ENCODE results near the gene GOLGA6L4.
"Not testable (repeated sequence)": the region's sequence is repeated elsewhere in the genome, so short reads cannot be mapped to it uniquely, and the experiment has no call there.

The GOLGA6L4 gene, protein sequence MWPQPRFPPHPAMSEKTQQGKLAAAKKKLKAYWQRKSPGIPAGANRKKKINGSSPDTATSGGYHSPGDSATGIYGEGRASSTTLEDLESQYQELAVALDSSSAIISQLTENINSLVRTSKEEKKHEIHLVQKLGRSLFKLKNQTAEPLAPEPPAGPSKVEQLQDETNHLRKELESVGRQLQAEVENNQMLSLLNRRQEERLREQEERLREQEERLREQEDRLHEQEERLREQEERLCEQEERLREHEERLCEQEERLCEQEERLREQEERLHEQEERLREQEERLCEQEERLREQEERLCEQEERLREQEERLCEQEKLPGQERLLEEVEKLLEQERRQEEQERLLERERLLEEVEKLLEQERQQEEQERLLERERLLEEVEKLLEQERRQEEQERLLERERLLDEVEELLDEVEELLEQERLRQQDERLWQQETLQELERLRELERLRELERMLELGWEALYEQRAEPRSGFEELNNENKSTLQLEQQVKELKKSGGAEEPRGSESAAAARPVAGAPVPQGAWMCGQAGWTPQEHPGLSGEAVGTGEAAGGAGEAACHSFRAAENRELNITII

DNA sequence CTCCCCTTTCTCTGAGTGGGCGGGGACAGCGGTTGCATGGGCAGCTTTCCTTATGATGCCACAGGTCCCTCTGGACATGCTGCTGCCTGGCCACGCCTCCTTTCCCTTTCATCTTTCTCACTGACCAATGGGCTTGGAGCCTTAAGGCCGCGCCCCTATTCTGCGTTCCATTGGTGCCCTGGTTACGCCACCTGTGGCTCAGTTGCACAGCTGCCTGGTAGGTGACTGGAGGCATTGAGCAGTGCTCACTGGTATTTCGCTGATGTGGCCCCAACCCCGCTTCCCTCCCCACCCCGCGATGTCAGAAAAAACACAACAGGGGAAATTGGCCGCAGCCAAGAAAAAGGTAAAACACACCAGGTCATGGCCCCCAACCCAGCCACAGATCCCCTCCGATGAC lies at the start of gene GOLGA6L4:
TSS of gene GOLGA6L4 (plus strand) at position 201 of the 400 bp plus-strand sequence. CDS start at position 263, 62 bp downstream.
- not testable (repeated sequence) for DNase-seq

DNA sequence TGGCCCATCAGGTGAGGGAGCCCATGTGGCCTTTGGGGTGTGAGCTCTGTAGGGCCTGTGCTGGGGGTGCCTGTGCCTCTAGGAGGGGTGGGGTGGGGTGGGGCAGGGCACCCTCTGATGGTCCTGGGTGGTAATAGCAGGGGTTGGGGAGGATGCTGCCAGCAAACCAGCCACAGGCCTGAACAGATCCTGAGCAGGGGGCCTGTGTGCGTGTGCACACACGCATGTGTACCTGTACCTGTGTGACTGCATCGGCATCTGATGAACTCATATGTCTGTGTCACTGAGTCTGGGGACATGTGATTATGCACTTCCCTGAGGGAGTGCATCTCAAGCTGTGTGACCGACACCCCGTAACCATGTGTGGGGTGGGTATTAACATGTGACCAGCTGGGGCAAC lies 42.6 kb upstream of the GOLGA6L4 start:
- not testable (repeated sequence) for DNase-seq

DNA sequence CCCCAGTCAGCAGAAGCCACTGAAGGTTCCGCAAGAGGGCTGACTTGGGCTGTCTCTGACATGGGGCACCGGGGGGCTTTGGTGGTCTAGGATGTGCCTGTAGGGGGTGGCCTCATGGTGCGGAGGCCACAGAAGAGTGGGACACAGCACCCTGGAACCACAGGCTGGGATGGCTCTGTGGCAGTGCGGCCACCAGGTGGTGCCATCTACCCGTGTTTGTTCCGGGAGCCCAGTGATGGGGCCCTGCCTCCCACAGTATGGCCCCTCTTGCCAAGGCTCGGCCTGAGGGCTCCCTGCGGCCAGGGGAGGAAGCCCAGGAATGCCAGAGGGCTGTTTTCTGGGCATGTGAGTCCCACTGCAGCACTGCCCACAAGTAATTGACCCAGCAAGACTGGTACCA lies 40.0 kb upstream of the GOLGA6L4 start:
- not testable (repeated sequence) for DNase-seq

DNA sequence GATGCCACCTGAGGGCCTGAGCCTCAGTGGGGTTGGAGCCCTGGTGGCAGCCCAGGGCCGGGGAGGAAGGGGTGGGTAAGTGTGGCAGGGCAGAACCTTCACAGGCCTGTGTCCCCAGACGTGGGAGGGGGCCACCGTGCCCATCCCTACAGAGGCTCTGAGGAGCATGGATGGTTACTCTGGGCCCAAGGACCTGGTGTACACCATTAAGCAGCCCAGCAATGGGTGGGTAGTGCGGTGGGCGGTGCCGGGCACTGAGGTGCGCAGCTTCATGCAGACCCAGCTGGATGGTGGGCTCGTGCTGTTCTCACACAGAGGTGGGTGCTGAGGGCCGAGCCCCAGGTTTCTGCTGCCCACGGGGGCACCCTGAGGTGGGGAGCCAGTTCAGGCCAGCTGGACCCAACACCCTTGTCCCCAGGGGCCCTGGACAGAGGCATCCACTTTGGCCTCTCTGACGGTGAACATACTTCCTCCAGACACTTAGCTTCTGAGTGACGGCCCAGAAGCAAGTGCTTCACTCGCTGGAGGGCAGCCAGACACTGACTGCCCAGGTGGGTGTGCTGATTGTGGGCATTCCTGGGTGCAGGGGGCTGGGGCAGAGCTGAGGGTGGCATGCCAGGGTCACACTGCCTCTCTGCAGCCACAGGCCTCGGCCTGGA lies 38.9 kb upstream of the GOLGA6L4 start:
- not testable (repeated sequence) for DNase-seq

DNA sequence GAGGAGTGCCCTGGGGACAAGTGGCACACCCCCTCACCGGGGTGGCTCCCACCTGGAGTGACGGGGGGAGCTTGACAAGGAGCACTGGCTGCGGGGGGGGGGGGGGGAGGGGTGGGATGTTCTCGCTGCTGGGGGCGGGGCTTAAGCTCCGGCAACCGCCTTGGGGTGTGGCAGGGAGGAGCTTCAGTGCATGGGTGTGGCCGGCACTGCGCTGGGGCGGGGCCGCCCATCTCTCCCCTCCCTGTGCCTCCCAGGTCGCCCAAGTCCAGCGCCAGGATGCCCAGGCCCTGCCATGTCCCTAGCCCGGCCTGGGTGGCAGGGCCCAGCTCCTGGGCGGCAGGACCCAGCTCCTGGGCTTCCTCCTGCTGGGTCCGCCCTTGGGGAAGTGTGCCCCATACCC lies 35.7 kb upstream of the GOLGA6L4 start:
- DNase-seq: not testable (repeated sequence)

DNA sequence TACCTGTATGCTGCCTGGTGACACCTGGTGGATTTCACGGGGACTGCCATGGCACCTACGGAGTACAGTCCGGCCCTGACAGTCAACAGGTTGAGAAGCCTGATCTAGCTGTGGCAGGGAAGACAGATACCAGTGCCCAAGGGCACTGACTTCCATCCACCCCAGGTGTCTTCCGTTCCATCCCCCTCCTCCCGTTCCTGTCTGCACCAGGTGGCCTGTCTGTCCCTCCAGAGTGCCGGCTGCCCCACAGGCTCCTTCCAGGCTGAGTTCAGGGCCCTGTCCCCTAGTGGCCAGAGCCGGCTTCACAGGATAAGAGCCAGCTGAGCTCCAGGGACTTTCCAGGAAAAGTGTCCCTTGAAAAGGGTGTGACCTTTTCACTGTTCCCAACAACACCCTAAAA lies 10.9 kb downstream of the GOLGA6L4 start:
- DNase-seq: not testable (repeated sequence)
